HUES48 (cell line): ENCODE measurements around the gene ADGRB3.
"Not testable (repeated sequence)": the region's sequence is repeated elsewhere in the genome, so short reads cannot be mapped to it uniquely, and the experiment has no call there.

Source experiments
- H3K27ac ChIP-seq: one replicate; pipeline ENCODE4 v1.7.0; 2013; ENCODE audit warnings: low read depth, low read length, inconsistent platforms
- H3K27me3 ChIP-seq: 2 replicates; pipeline ENCODE4 v1.6.1; 2013; ENCODE audit warnings: mild to moderate bottlenecking, low read length; ENCODE audit not compliant: control insufficient read depth, insufficient read depth
- H3K36me3 ChIP-seq: 2 replicates; pipeline ENCODE4 v1.6.1; 2013; ENCODE audit warnings: low read length; ENCODE audit not compliant: control insufficient read depth, insufficient read depth
- H3K4me1 ChIP-seq: 2 replicates; pipeline ENCODE4 v1.6.1; 2013; ENCODE audit warnings: mild to moderate bottlenecking, low read length; ENCODE audit not compliant: control insufficient read depth, insufficient read depth
- H3K4me3 ChIP-seq: 2 replicates; pipeline ENCODE4 v1.5.1; 2013; ENCODE audit warnings: mild to moderate bottlenecking, low read depth, low read length
- H3K9ac ChIP-seq: 2 replicates; pipeline ENCODE4 v1.6.1; 2013; ENCODE audit warnings: mild to moderate bottlenecking, low read depth, low read length, moderate library complexity
- H3K9me3 ChIP-seq: 2 replicates; pipeline ENCODE4 v1.6.1; 2013; ENCODE audit warnings: low read length; ENCODE audit not compliant: control insufficient read depth, insufficient read depth

The ADGRB3 gene

DNA sequence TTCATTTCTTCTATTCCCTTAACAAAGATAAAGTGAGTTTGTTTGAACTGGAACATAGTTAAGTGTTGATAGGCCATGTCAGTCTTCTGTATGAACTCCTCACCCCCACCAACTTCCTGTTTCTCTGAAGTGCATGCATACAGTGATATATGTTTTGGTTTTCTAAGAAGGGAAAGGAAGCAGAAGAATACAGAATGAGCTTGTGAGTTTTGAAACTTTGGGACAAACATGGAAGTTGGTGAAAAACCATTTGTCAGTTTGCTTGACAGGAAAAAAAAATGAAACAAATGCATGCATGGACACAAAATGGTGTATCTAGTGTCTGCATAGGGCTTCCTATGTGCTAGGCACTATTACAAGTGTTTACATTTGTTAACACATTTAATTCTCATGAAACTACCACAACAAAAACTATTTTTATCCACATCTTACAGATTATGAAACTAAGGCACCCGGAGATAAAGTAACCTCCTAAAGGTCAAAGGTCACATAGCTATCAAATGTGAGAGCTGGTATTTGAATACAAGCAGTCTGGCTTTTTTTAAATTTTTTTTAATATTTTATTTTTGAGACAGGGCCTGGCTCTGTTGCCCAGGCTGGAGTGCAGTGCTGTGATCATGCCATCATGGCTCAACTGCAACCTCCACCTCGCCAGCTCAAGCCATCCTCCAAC, 105.9 kb downstream of the ADGRB3 start:
- H3K27me3 ChIP-seq, result no peaks in the 10 kb centered on the region
- H3K4me1 ChIP-seq, result peaks cover 6% of the 10 kb centered on the region
- no peak overlapping the region for H3K27ac ChIP-seq
- no peak overlapping the region for H3K4me3 ChIP-seq
- no peaks in the 10 kb centered on the region for H3K9me3 ChIP-seq
- no peak overlapping the region for H3K9ac ChIP-seq
- H3K36me3 ChIP-seq, result no peaks in the 10 kb centered on the region

DNA sequence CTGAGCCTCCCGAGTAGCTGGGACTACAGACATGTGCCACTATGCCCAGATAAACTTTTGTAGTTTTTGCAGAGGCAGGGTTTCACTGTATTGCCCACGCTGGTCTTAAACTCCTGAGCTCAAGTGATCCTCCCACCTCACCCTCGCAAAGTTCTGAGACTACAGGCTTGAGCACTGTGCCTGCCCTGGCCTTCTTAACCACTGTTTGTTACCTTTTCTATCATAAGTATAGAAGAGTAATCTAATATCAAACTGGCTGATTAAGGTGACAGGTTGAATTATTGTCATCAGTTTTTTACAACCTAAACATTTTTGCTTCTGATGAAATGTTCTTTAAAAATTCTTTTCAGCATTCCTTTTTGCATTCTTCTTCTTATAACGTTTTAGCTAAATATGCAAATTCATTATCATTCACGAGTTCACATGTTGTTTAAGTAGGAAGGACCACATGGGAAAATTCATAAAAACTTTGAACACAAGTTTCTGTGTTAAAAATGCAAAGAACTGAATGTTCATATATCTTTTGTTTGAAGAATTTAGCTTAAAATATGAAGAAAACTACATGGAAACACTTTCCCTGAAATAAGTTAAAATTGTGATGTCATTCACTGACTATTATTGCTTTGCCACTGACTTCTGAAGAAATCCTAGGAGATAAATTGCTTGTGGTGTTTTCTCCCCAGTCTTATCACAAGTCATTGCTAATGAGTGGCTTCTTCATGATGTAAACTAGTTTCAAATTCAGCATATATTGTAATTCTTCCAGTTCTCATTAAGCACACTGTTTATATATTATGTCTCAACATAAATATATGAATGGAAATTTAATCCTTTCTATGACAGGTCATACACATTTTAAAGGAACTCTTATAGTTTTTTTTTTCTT, 106.7 kb downstream of the ADGRB3 start:
- no peak overlapping the region for H3K9ac ChIP-seq

DNA sequence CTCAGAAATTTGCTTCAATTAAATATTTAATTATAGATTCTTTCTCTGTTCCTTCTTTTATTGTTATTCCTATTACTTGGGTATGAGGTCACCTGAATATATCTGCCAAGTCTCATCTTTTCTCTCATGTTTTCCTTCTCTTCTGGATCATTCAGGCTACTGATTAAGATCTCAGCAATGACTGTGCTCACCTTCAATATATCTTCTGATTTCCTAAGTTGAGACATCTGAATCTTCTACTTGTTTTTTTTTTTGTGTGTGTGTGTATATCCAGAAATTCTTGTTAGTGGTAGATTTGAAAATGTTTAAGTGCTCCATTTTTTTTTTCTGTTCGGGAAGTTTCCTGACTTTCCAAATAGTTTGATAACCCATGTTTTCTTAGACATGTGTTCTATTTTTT, 108.0 kb downstream of the ADGRB3 start:
- Histone ChIP-seq H3K36me3 (no peaks in the 10 kb centered on the region), H3K4me3 (no peak overlapping the region), H3K27ac (no peak overlapping the region), H3K27me3 (no peaks in the 10 kb centered on the region), H3K4me1 (peaks cover 2% of the 10 kb centered on the region; the same call in 1 of the 2 replicates), H3K9me3 (no peaks in the 10 kb centered on the region), H3K9ac (no peak overlapping the region)

More for the DNA sequence above, 106.7 kb downstream of the ADGRB3 start:
- Histone ChIP-seq H3K27me3 (no peaks in the 10 kb centered on the region), H3K4me3 (no peak overlapping the region), H3K27ac (no peak overlapping the region), H3K9me3 (no peaks in the 10 kb centered on the region), H3K4me1 (peaks cover 6% of the 10 kb centered on the region), H3K36me3 (no peaks in the 10 kb centered on the region)

DNA sequence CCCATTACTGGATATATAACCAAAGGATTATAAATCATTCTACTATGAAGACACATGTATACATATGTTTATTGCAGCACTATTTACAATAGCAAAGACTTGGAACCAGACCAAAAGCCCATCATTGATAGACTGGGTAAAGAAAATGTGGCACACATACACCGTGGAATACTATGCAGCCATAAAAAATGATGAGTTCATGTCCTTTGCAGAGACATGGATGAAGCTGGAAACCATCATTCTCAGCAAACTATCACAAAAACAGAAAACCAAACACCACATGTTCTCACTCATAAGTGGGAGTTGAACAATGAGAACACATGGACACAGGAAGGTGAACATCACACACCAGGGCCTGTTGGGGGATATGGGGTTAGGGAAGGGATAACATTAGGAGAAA, 109.3 kb downstream of the ADGRB3 start:
- not testable (repeated sequence) for H3K4me3 ChIP-seq, H3K27me3 ChIP-seq, H3K4me1 ChIP-seq, H3K9me3 ChIP-seq, H3K36me3 ChIP-seq, H3K27ac ChIP-seq, H3K9ac ChIP-seq

DNA sequence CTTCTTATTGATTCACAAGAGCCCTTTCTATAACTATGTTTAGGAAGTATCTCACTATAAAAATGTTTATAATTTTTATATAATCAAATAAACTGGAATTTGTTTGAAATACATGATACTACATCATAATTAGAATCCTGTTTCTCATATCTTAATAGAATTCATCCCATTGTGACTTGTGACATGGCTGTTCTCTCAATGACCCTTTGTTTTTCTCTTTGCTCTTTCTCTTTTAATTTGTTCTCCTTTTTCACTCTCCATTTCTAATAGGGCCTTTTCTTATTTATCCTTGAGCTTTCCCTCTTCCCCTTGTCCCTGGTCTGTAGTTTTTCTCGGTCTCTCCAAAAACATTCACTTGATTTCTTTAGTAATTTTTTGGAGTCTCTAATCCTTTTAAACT, 111.3 kb downstream of the ADGRB3 start:
- H3K9ac ChIP-seq, result no peak overlapping the region
- no peaks in the 10 kb centered on the region for H3K27me3 ChIP-seq
- H3K27ac ChIP-seq, result no peak overlapping the region
- no peaks in the 10 kb centered on the region for H3K9me3 ChIP-seq
- H3K36me3 ChIP-seq, result no peaks in the 10 kb centered on the region
- no peaks in the 10 kb centered on the region for H3K4me1 ChIP-seq
- no peak overlapping the region for H3K4me3 ChIP-seq

DNA sequence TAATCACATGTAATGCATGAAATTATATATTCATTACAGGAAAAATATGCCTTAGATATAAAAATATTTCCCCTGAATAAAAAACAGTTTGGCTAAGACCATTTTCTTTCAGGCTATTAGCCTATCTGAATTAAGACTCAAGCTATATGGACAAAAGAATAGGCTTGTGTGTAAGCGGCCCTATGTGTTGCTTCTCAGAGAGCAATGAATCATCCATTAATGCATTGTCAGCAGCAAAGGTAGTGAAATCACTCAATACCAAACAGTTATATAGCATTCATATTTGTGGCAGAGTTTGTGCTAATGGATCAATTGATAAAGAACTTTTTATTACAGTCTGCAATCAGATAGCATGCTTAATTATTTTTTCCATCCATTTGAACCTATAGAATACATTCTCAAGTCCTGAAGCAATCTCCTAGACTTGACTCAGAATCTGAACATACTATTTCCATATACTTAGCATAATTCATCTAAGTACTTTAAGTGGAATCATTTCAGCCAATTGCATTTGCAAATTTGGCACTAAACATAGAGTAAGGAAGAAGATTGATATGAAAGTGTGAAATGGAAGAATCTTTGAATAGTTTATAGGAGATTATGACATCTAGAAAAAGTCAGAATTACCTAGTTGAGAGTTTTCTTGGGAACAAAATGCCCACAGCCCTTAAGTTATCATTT, 112.2 kb downstream of the ADGRB3 start:
- H3K4me3 ChIP-seq, result no peak overlapping the region
- H3K36me3 ChIP-seq, result no peaks in the 10 kb centered on the region
- H3K4me1 ChIP-seq, result no peaks in the 10 kb centered on the region
- H3K9ac ChIP-seq, result no peak overlapping the region
- no peaks in the 10 kb centered on the region for H3K27me3 ChIP-seq
- H3K9me3 ChIP-seq, result no peaks in the 10 kb centered on the region
- H3K27ac ChIP-seq, result no peak overlapping the region

DNA sequence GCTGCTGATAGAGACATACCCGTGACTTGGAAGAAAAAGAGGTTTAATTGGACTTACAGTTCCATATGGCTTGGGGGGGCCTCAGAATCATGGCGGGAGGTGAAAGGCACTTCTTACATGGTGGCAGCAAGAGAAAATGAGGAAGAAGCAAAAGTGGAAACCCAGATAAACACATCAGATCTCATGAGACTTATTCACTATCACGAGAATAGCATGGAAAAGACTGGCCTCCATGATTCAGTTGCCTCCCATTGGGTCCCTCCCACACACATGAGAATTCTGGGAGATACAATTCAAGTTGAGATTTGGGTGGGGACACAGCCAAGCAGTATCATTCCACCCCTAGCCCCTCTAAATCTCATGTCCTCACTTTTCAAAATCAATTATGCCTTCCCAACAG, 112.8 kb downstream of the ADGRB3 start:
- H3K27me3 ChIP-seq, H3K9ac ChIP-seq, H3K4me3 ChIP-seq, H3K9me3 ChIP-seq, H3K27ac ChIP-seq, H3K4me1 ChIP-seq, H3K36me3 ChIP-seq: not testable (repeated sequence)

DNA sequence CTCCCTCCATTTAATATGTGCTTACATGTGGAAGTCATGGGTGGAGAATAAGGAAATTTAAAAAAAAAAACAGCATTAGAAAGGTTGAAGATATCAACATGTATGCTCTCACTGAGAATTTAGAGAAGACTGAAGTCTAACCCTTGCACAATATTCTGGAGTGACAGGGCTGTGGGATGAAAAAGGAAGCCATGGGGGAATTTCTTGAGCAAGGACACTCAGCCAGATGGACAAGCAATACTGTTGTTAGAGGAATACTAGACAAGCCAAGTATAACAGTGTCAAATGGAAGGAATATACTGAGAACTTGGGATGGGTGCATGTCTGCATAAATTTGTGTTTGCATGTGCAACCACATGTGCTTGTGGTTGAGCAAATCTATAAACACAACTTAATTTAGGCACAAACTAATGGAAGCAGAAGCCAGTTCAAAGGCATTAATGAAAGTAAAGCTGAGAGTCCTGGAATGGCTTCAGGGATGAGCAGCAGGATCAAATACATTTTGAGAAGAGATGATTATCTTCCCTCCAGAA, 119.7 kb downstream of the ADGRB3 start:
- no peaks in the 10 kb centered on the region for H3K4me1 ChIP-seq
- no peaks in the 10 kb centered on the region for H3K9me3 ChIP-seq
- H3K27me3 ChIP-seq, result no peaks in the 10 kb centered on the region
- no peak overlapping the region for H3K27ac ChIP-seq
- H3K9ac ChIP-seq, result no peak overlapping the region
- H3K36me3 ChIP-seq, result no peaks in the 10 kb centered on the region
- H3K4me3 ChIP-seq, result no peak overlapping the region

DNA sequence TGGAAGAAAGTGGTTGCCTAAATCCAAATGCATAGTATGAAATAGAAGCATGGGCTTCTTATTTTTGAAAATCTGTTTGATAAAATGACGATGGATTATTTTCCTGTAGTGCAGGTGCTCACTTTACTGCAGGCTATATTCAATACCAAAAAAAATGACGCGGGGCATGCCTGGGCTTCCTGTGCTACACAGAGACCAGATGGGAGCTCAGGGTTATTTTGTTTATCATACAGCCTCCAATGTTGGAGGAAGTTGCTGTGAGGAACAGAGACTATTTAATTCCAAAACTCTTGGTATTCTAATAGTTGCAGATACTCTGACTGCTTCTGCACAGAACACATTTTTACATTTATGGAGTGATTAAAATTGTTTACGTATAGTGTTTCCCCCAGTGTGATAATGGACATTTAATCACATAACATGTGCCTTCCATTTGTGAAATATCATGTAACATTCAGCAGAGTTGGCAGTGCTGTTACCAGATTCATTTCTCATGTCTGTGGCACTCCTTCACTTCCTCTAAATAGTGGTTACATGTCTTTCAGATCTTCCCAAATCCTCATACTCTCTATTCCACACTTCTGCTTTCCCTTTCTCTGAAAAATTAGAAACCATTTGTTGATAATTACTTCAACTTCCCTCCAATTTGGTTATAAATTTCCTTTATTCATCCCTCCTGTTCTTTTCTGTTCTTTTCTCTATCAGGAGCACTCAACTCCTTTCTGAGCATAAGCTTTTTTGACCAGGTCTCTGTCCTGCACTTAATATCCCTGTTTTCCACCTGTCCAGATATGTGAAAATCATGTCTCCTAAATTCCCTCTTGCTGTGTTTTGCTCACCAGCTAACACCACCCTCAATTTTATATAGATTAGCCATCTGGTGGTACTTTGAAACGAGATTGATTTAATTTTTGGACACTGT, 121.6 kb downstream of the ADGRB3 start:
- H3K4me3 ChIP-seq, result no peak overlapping the region
- H3K4me1 ChIP-seq, result no peaks in the 10 kb centered on the region
- no peaks in the 10 kb centered on the region for H3K36me3 ChIP-seq
- H3K9me3 ChIP-seq, result no peaks in the 10 kb centered on the region
- H3K9ac ChIP-seq, result no peak overlapping the region
- no peaks in the 10 kb centered on the region for H3K27me3 ChIP-seq
- no peak overlapping the region for H3K27ac ChIP-seq

DNA sequence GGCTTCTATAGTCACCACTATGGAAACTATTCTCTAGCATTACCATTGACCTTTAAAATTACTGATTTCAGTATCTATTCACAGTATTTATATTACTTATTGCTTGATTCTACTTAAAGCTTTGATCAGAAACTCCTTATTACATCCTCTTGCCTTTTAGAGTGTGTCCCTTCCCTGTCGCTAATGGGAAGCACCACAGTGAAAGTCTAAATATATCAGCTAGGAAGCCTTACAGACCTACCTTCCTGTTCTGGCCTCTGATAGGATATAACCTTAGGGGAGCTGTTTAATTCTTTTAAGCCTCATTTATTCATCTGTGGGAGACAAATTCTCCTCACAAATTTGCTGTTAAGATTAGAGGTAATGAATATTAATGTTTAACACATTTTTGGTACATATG, 122.7 kb downstream of the ADGRB3 start:
- Histone ChIP-seq H3K9me3 (no peaks in the 10 kb centered on the region), H3K27ac (no peak overlapping the region), H3K27me3 (no peaks in the 10 kb centered on the region), H3K9ac (no peak overlapping the region), H3K4me1 (no peaks in the 10 kb centered on the region), H3K36me3 (no peaks in the 10 kb centered on the region), H3K4me3 (no peak overlapping the region)
